CD4-positive, alpha-beta T cell treated with Interleukin-15 for 1 hour (primary cell): Measurements from ENCODE around the gene MAPRE2.

Source experiments
- DNase-seq: peaks from one replicate; pipeline ENCODE4 v3.0.0-alpha.2; 2020

Gene MAPRE2

DNA sequence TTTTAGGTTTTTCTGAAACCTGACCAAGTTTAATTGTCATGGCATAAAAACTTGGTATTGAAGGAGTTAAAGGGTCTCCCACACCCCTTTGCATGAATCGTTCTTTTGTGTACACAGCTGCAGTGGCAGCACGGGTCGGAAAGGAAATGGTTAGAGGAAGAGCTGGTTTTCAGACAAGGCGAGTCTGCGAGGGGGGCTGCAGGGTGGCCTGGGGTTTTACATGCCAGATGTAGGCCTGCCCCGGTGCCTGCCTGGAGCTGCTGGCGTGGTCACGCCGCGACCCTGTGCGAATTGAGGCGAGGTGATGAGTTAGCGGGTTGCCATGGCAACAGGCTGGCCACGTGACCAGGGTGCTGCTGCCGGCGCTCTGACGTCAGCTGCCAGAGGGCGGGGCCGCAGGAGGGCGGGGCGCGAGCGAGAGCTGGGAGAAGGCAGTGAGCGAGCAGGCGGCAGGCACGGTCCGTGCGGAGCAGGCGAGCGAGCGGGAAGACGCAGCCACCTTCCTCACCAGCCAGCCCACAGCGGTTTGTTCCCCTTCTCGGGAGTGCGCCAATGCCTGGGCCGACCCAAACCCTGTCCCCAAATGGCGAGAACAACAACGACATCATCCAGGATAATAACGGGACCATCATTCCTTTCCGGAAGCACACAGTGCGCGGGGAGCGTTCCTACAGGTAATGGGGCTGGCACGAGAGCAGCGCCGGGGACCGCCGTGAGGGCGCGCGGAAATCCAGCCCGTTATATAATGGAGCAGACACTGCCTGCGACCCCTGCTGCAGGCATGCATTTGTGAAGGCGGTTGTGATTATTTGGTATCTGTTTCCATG, at the start of gene MAPRE2:
Gene MAPRE2 (plus strand): TSS at position 426 of the 827 bp plus-strand sequence. CDS start 127 bp downstream, at position 553.
- DNase-seq, result peak; percentile 100

DNA sequence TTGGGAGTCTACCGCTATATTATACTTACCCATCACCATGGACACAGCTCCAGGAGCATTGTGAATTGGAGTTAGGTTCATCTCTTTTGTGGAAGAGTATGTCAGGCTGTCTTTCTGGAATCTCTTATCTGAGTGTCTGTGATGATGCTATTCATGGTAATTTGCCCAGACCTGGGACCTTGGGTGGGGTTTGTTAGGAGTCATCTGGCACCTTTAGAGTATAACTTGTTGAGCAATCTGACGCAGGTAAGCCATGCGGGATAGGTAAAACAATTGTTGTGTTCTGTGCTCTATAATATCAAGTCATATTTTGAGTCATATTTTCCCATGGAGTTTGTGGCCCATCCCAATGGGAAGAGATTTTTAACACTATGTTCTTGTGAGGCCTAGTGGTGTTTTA, 49.7 kb upstream of the MAPRE2 start:
- DNase-seq, result no peak

- no peak for DNase-seq
These were observed 47.9 kb upstream of the MAPRE2 start for GRCh38 chr18:34993289-34993688.

DNA sequence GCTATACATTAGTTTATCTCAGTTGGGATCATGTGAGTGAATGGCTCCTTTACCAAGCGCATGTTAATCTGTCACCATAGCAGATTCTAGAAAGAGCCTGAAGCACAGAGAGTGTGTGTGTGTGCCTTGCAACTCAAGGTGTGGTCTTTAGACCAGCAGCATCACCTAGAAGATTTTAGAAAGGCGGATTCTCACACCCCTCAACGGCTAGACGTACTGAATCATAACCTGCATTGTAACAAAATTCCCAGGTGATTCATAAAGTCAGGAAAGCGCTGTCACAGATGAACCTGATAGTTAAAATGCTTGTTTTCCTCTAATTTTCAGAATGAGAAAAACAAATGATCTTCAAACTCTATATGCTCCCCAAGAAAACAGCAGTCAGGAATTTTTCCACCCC, 45.5 kb upstream of the MAPRE2 start:
- no peak for DNase-seq

DNA sequence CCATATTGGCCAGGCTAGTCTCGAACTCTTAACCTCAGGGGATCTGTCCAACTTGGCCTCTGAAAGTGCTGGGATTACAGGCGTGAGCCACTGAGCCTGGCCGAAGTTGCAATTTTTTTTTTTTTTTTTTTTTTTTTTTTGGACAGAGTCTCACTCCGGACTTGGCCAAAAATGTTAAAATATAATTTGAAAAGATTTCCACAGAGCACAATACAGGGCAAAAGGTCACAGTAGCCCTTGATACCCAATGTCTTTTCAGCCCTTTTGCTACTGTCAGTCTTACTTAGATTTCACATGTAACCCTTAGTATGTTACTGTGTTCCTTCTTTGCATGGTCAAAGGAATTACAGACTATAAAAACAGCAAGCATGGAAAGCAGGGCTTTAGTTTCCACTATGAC, 42.6 kb upstream of the MAPRE2 start:
- no peak for DNase-seq

- DNase-seq, result no peak
These were observed 41.4 kb upstream of the MAPRE2 start for GRCh38 chr18:34999756-35000289.

GRCh38 chr18:35000457-35000856, 40.8 kb upstream of the MAPRE2 start:
- DNase-seq, result no peak

- DNase-seq, result no peak
These were observed 39.1 kb upstream of the MAPRE2 start for GRCh38 chr18:35002120-35002519.

GRCh38 chr18:35005963-35006577, 35.1 kb upstream of the MAPRE2 start:
- no peak for DNase-seq

GRCh38 chr18:35010156-35010555, 31.1 kb upstream of the MAPRE2 start:
- no peak for DNase-seq

GRCh38 chr18:35010993-35011392, 30.2 kb upstream of the MAPRE2 start:
- DNase-seq, result no peak

- DNase-seq, result no peak
These were observed 21.3 kb upstream of the MAPRE2 start for GRCh38 chr18:35019933-35020332.

- DNase-seq, result no peak
These were observed 18.7 kb upstream of the MAPRE2 start for GRCh38 chr18:35022426-35023001.

DNA sequence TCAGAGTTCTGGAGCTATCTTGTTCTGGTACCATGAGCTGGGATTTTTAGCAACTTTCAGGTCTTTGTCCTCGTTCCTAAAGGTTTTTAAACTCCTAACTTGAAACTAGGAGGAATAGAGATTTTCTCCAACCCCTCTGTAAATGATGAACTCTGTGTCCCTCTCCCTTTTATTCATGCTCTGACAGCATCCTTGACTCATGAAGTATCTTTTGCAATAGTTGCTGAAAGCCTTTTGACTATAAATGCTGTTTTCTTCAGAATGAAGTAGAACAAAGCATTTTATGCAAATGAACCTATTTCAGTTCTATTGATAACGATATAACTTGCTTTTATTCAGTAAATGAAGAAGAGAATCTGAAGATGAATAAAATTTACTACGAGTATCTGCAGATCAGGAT, 17.0 kb upstream of the MAPRE2 start:
- DNase-seq, result no peak

GRCh38 chr18:35024965-35025364, 16.2 kb upstream of the MAPRE2 start:
- DNase-seq, result no peak

DNA sequence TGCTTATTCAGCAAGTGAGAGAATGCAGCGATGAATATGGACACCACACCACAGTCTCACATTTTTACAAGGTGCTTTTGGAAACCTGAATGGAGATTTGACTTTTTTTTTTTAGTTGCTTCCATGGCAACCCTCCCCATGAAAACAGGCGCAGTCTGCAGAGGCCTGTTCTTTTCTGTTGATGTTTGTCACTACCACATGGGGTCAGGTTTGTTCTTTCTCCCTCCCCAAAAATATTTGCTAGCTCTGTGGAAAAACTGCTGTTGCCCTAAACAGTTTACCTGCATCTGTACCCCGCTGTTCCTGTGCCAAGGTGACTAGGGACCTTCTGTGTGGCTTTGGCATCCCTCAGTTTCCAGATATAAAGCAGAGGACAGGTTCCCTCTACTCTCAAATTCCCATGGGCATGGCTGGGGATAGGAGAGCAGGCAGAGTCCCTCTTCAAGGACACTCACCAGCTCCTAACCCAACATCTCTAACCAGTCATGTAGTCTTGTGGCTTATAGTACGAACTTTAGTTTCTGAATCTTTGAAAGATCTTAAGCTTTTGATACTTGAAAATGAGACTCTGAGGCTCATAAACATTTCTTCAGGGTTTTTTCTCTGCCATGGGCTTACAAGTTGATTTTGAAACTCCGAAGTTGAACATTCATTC, 14.7 kb upstream of the MAPRE2 start:
- DNase-seq, result peak; percentile 41

DNA sequence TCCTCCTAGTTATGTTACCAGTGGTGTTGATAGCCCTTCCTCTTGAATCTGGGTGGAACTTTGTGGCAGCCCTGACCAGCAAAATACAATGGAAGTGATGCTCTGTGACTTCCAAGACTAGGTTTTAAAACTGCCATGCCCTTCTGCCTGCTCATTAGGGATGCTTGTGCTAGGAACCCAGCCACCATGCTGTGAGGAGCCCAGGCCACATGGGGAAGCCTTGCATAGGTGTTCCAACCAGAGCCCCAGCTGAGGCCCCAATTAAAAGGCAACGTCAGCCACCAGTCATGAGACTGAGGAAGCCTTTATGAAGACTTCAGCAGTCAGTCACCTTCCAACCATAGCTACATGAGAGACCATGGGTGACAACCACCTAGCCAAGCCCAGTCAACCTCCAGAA, 14.0 kb upstream of the MAPRE2 start:
- DNase-seq, result peak; percentile 25

DNA sequence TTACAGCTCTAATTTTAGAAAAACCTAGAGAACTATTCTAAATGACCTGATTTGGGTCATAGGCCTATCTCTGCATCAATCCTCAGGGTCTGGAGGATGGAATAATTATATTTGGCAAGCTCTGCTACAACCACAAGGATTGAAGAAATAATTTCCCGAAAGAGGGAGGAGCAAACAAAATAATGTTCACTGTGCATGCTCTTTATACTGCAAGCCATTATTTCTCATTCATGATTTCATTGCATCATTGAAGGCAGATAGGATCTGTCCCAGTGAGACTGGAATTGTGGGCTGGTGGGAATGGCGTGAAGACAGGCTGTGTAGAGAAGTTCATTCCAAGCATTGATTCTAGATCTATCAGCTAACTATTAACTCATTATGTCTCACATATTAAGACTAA, 12.7 kb upstream of the MAPRE2 start:
- DNase-seq, result no peak

- DNase-seq, result no peak
These were observed 12.1 kb upstream of the MAPRE2 start for GRCh38 chr18:35029103-35029502.

- DNase-seq, result no peak
These were observed 11.4 kb upstream of the MAPRE2 start for GRCh38 chr18:35029770-35030169.

DNA sequence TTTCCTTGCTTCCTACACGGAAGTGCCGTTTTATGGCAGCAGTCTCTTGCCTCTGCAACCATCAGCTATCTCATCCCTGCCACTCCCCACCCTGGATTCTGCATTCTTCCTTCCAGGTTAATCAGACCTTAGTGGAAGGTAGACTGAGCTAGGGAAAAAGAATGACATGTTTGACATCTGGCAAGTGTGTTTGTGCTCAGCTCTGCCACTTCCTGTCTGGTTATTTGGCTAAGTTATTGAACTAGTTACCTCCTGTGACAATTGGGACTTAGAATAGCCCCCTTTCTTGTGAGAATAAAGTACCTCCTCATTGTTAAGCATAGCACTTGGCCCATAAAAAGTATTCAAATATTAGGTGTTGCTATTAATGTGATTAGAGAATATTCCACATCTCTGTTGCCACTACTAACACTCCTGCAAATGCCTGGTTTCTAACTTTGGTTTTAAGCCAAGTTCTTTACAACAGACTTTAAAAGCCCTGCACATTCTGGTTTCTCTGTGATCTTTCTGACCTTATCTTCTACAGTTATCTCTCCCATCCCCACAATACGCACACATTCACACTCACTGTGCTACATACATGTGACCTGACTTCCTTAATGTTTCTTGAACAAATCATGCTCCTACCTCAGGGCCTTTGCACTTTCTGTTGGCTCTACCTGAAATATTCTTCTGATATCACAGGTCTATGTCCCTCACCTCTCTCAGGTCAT, 10.8 kb upstream of the MAPRE2 start:
- no peak for DNase-seq

GRCh38 chr18:35032113-35032512, 9.1 kb upstream of the MAPRE2 start:
- no peak for DNase-seq

DNA sequence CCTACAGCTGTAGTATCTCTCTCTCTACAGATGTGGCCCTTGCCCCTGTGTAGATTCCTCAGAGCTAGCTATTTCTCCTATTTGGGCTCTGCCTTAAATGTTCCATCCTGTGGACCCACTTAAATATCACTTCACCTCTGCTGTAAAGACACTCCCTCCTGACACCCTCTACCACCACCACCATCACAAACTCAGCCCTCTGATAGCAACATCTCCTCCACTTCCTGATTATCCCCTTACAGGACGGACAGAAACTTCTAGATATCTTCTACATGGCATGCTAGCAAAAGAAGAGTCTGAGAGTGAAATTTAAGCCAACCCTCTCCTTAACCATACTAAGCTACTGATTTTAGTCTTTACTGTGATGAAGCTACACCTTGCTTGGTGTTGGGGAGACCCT, 3.2 kb upstream of the MAPRE2 start:
- DNase-seq, result no peak
